AG10803 (cell line): ENCODE data around the gene PCSK9.

ENCODE experiments used
- DNase-seq: peaks from one replicate; pipeline ENCODE4 v3.0.0; 2010; ENCODE audit warnings: low read depth
- H3K4me3 ChIP-seq: 2 replicates; pipeline ENCODE4 v1.5.1; 2011; ENCODE audit warnings: mild to moderate bottlenecking, low read length, control low read depth
- TF ChIP-seq, protein P1 (sequence below): conservative IDR thresholded peaks from 2 replicates; pipeline ENCODE4 v1.5.1; 2011; ENCODE audit warnings: mild to moderate bottlenecking, low read length, control low read depth, inconsistent platforms

PCSK9 gene

DNA sequence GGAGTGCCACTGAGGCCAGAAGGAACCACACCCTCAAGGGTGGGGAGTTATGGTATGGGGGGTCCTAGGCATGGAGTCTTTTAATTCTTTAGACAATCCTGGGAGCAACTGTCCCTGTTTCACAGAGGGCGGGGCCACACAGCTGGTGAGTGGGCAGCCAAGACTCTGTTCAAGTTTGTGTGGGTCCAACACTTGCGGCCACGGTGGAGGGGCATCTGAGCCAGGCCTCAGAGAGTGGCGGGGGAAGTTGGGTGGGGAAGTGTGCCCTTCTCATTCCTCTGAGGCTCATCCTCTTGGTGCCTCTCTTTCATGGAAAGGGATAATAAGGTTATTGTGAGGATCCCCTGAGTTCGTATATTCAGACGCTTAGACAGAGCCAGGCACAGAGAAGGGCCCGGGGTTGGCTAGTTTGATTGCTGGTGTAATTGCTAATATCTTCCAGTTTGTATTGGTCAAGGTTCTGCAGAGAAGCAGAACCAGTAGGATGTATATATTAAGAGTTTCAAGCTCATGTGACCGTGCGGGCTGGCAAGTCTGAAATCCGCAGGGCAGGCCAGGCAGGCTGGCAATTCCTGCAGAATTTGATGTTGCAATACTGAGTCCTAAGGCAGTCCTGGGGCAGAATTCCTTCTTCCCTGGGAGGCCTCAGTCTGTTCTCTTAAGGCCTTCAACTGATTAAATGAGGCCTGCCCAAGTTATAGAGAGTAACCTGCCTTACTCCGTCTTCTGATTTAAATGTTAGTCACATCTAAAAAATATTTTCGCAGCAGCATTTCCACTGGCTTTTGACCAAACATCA is 15.9 kb downstream of the PCSK9 start:
- peak; percentile 55 for DNase-seq
- no peak overlapping the region for H3K4me3 ChIP-seq
- TF ChIP-seq, protein P1, sequence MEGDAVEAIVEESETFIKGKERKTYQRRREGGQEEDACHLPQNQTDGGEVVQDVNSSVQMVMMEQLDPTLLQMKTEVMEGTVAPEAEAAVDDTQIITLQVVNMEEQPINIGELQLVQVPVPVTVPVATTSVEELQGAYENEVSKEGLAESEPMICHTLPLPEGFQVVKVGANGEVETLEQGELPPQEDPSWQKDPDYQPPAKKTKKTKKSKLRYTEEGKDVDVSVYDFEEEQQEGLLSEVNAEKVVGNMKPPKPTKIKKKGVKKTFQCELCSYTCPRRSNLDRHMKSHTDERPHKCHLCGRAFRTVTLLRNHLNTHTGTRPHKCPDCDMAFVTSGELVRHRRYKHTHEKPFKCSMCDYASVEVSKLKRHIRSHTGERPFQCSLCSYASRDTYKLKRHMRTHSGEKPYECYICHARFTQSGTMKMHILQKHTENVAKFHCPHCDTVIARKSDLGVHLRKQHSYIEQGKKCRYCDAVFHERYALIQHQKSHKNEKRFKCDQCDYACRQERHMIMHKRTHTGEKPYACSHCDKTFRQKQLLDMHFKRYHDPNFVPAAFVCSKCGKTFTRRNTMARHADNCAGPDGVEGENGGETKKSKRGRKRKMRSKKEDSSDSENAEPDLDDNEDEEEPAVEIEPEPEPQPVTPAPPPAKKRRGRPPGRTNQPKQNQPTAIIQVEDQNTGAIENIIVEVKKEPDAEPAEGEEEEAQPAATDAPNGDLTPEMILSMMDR: no peak

GRCh38 chr1:55055951-55056631 is 16.7 kb downstream of the PCSK9 start:
- TF ChIP-seq, protein P1: no peak
- H3K4me3 ChIP-seq: no peak overlapping the region
- DNase-seq: no peak

DNA sequence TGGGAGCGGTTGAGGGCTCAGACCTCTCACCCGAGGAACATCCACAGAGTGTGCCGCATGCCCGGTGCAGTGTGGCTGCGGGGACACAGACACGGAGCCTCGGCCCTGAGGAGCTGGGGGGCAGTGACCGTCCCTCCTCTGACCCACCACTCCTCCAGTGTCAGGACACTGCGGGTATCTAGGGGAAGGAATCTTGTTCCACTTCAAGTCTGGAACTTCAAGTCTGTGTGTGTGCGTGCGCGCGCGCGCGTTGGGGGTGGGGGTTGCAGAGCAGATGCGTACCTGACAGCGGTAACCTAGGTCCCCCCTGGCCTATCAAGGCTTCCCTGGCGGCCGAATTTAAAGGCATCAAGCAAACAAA is 17.3 kb downstream of the PCSK9 start:
- TF ChIP-seq, protein P1: no peak
- DNase-seq: no peak
- H3K4me3 ChIP-seq: no peak overlapping the region

GRCh38 chr1:55057270-55057955 is 18.1 kb downstream of the PCSK9 start:
- no peak for DNase-seq
- TF ChIP-seq, protein P1: no peak

DNA sequence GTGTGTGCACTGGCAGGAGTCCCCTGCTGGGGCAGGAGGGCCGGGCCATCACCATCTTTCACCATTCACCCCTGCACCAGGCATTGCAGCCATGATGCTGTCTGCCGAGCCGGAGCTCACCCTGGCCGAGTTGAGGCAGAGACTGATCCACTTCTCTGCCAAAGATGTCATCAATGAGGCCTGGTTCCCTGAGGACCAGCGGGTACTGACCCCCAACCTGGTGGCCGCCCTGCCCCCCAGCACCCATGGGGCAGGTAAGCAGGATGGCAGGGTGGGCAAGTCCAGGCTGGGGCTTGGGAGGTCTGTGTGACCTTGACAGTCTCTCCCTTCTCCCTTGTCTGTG is 18.6 kb downstream of the PCSK9 start:
- no peak overlapping the region for H3K4me3 ChIP-seq
- DNase-seq: no peak
- TF ChIP-seq, protein P1: no peak

More at GRCh38 chr1:55057270-55057955, 18.1 kb downstream of the PCSK9 start:
- H3K4me3 ChIP-seq: no peak overlapping the region

GRCh38 chr1:55059302-55060132 is 20.2 kb downstream of the PCSK9 start:
- TF ChIP-seq, protein P1: no peak
- H3K4me3 ChIP-seq: no peak overlapping the region
- no peak for DNase-seq
